HEK293T (cell line): Measurements from ENCODE around the gene ZER1.

Experiments used
- CTCF ChIA-PET: fragments of 350-600 bp; formaldehyde crosslinking; extraction: SDS; loops from one replicate; lab custom pipeline; 2021; ENCODE audit warnings: antibody characterized with exemption, inconsistent platforms; lab: Yijun Ruan, JAX
- POLR2A ChIA-PET: fragments of 350-600 bp; formaldehyde crosslinking; extraction: SDS; loops from one replicate; lab custom pipeline; 2020; ENCODE audit warnings: antibody characterized with exemption, inconsistent platforms; lab: Yijun Ruan, JAX
- DNase-seq: peaks from one replicate; pipeline ENCODE4 v3.0.0; 2012; ENCODE audit warnings: mixed read lengths; ENCODE audit errors: extremely low spot score
- ARNT ChIP-seq: fragments of 450-650 bp; IDR thresholded peaks from 2 replicates; pipeline ENCODE4 v1.6.1; 2017; ENCODE audit warnings: mild to moderate bottlenecking
- BHLHE40 ChIP-seq: fragments of 450-650 bp; IDR thresholded peaks from 2 replicates; pipeline ENCODE4 v1.6.1; 2016; ENCODE audit warnings: mild to moderate bottlenecking, moderate library complexity, borderline replicate concordance
- CTBP1 ChIP-seq: fragments of 450-650 bp; IDR thresholded peaks from 2 replicates; pipeline ENCODE4 v1.6.1; 2016; ENCODE audit warnings: borderline replicate concordance
- ELF4 ChIP-seq: fragments of 450-650 bp; IDR thresholded peaks from 2 replicates; pipeline ENCODE4 v1.6.1; 2017; ENCODE audit warnings: antibody characterized with exemption
- FOXA1 ChIP-seq: fragments of 450-650 bp; IDR thresholded peaks from 2 replicates; pipeline ENCODE4 v1.6.1; 2016; ENCODE audit warnings: mild to moderate bottlenecking
- FOXK2 ChIP-seq: fragments of 450-650 bp; IDR thresholded peaks from 2 replicates; pipeline ENCODE4 v1.6.1; 2016; ENCODE audit warnings: mild to moderate bottlenecking
- FOXM1 ChIP-seq: fragments of 450-650 bp; IDR thresholded peaks from 2 replicates; pipeline ENCODE4 v1.6.1; 2017; ENCODE audit warnings: mild to moderate bottlenecking, borderline replicate concordance
- HDGF ChIP-seq: fragments of 450-650 bp; IDR thresholded peaks from 2 replicates; pipeline ENCODE4 v1.6.1; 2017; ENCODE audit warnings: antibody characterized with exemption, borderline replicate concordance
- L3MBTL2 ChIP-seq: fragments of 450-650 bp; conservative IDR thresholded peaks from 2 replicates; pipeline ENCODE4 v1.6.1; 2016; ENCODE audit warnings: mild to moderate bottlenecking
- LEF1 ChIP-seq: fragments of 450-650 bp; IDR thresholded peaks from 2 replicates; pipeline ENCODE4 v1.6.1; 2017; ENCODE audit warnings: mild to moderate bottlenecking, borderline replicate concordance
- NFRKB ChIP-seq: fragments of 450-650 bp; IDR thresholded peaks from 2 replicates; pipeline ENCODE4 v1.6.1; 2016; ENCODE audit warnings: mild to moderate bottlenecking, moderate library complexity
- SP1 ChIP-seq: fragments of 450-650 bp; IDR thresholded peaks from 2 replicates; pipeline ENCODE4 v1.6.1; 2017
- SUZ12 ChIP-seq: fragments of 450-650 bp; IDR thresholded peaks from 2 replicates; pipeline ENCODE4 v1.6.1; 2016; ENCODE audit warnings: mild to moderate bottlenecking
- TARDBP ChIP-seq: fragments of 450-650 bp; IDR thresholded peaks from 2 replicates; pipeline ENCODE4 v1.6.1; 2016
- ZNF384 ChIP-seq: fragments of 450-650 bp; IDR thresholded peaks from 2 replicates; pipeline ENCODE4 v1.6.1; 2016
- TF ChIP-seq, protein P1 (sequence below): fragments of 450-650 bp; IDR thresholded peaks from 2 replicates; pipeline ENCODE4 v1.6.1; 2016

ZER1 gene

DNA sequence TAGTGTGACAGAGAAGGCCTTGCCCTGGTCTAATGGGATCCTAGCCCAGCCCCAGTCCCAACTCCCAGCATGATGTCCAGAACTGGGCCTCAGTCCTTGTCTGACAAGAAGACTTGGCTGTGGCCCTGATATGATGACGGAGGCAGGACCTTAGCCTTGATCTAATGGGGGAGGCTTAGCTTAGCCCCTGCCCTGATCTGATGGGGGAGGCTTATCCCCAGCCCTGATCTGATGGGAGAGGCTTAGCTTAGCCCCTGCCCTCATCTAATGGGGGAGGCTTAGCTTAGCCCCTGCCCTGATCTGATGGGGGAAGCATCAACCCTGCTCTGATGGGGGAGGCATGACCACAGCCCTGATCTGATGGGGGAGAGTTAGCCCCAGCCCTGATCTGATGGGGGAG is 65.7 kb downstream of the ZER1 start:
- CTCF ChIA-PET: no interaction called here
- POLR2A ChIA-PET: interaction anchor here (1.1 to 1.3 kb wide), 2 partner anchors 18 to 112 kb away, joined by 3 read pairs; partner anchors contain the start of genes ENDOG and ZDHHC12
- no peak for DNase-seq
- TF ChIP-seq FOXK2 (no peak), L3MBTL2 (no peak), SUZ12 (no peak)

DNA sequence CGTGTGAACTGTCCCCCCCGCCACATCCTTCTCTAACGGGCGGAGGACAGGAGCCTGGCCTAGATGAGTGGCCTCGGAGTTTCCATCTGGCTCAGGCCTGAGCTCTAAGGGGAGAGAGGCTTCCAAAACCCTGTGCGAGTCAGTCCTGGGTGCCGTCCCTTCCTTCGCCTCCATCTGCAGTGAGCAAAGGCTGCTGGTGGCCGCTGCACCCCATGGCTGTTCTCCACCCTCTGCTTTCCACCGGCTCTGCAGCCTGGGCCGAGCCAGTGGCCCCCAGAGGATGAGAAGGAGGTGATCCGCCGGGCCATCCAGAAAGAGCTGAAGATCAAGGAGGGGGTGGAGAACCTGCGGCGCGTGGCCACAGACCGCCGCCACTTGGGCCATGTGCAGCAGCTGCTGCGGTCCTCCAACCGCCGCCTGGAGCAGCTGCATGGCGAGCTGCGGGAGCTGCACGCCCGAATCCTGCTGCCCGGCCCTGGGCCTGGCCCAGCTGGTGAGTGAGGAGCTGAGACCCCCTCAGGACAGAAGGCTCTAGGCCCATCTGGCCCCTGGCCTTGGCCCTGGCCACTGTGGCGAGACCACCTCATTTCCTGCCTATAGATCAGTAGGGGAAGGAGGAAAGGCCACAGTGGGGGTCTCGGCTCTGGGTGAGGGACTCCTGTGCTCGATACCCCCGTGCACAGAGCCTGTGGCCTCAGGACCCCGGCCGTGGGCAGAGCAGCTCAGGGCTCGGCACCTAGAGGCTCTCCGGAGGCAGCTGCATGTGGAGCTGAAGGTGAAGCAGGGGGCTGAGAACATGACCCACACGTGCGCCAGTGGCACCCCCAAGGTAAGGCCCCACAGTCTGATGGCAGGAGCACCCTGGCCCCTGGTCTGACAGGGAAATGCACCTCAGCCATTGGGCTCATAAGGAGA is 66.4 kb downstream of the ZER1 start:
- CTCF ChIA-PET: no interaction called here
- POLR2A ChIA-PET: interaction anchor here (1.1 to 1.3 kb wide), 2 partner anchors 18 to 113 kb away, joined by 3 read pairs; partner anchors contain the start of genes ENDOG and ZDHHC12
- DNase-seq: no peak
- TF ChIP-seq SP1: no peak
- no peak for TF ChIP-seq CTBP1
- no peak for TF ChIP-seq ARNT
- TF ChIP-seq, protein P1, sequence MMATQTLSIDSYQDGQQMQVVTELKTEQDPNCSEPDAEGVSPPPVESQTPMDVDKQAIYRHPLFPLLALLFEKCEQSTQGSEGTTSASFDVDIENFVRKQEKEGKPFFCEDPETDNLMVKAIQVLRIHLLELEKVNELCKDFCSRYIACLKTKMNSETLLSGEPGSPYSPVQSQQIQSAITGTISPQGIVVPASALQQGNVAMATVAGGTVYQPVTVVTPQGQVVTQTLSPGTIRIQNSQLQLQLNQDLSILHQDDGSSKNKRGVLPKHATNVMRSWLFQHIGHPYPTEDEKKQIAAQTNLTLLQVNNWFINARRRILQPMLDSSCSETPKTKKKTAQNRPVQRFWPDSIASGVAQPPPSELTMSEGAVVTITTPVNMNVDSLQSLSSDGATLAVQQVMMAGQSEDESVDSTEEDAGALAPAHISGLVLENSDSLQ: no peak
- TF ChIP-seq ELF4: no peak
- no peak for TF ChIP-seq TARDBP
- TF ChIP-seq LEF1: no peak
- TF ChIP-seq HDGF: no peak
- TF ChIP-seq ZNF384: no peak
- TF ChIP-seq L3MBTL2: no peak
- no peak for TF ChIP-seq FOXA1
- no peak for TF ChIP-seq FOXM1
- no peak for TF ChIP-seq FOXK2
- no peak for TF ChIP-seq SUZ12
- TF ChIP-seq NFRKB: no peak
- TF ChIP-seq BHLHE40: no peak

DNA sequence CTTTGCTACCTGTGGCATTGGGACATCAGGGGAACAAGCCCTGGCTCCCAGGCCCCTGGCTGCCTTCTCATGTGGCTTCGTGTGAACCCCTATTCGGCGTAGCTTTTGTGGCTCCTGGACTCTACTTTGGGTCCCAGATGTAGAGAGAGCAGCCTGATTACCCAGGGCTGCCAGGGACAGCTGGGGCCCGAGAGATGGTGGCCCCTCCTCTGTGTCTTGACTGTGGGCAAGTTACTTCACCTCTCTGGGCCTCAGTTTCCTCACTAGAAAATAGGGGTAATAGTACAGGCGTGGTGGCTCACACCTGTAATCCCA is 67.4 kb downstream of the ZER1 start:
- ChIA-PET CTCF (interaction anchor here (1.5 kb wide), 1 partner anchor 19 kb away, joined by 3 read pairs; the partner anchor contains the start of gene ZDHHC12), POLR2A (interaction anchor here (1.1 to 1.5 kb wide), 3 partner anchors 15 to 20 kb away, joined by 3 to 5 read pairs (median 3); partner anchors contain the start of genes SET and ZDHHC12)
- DNase-seq: no peak
- TF ChIP-seq BHLHE40: no peak
- TF ChIP-seq FOXM1: no peak
- TF ChIP-seq NFRKB: no peak

DNA sequence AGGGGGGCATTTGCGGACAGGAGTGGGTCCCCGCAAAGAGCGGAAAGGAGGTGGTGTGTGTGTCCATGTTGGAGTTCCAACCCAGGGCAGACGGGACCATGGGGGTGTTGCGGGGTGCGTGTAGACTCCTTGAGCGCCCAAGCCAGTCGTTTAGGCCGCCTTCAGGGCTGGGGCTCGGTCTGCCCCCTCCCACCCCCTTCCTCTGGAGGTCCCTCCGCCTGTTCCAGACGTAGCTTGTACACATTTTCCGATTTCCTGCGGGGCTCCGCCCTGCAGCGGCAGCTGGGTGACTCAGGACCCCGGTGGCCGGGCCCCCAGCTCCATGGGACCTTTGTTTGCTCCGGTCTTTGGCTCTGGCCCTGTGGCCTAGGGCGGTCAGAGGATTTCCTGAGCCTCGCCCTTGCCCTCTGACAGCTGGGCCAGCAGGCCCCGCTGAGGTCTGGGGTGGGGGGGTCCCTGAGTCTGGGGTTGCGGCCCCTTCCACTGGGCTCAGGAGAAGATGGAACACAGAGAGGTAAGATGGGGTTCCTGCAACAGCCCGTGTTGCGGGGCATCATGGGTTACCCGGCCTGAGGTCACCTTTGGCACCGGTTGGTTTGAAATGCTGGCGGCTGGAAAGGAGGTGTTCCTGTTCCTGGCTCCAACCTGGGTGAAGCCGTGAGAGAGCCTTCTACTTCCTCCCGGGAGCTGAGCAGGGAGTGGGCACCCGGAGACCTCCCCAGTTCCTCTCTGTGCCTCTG is 67.9 kb downstream of the ZER1 start:
- CTCF ChIA-PET: interaction anchor here (0.6 to 1.5 kb wide), 2 partner anchors 14 to 20 kb away, joined by 3 to 4 read pairs; partner anchors contain the start of gene ZDHHC12
- POLR2A ChIA-PET: interaction anchor here (1.1 to 1.5 kb wide), 3 partner anchors 14 to 20 kb away, joined by 3 to 5 read pairs (median 3); partner anchors contain the start of genes SET and ZDHHC12
- DNase-seq: no peak
- no peak for TF ChIP-seq ZNF384
- TF ChIP-seq FOXM1: no peak
- TF ChIP-seq SUZ12: no peak
- no peak for TF ChIP-seq SP1
- TF ChIP-seq, protein P1: no peak
- no peak for TF ChIP-seq ARNT
- TF ChIP-seq TARDBP: no peak
- no peak for TF ChIP-seq HDGF
- TF ChIP-seq CTBP1: no peak
- no peak for TF ChIP-seq FOXK2
- TF ChIP-seq BHLHE40: no peak
- no peak for TF ChIP-seq ELF4
- TF ChIP-seq FOXA1: no peak
- TF ChIP-seq NFRKB: no peak

DNA sequence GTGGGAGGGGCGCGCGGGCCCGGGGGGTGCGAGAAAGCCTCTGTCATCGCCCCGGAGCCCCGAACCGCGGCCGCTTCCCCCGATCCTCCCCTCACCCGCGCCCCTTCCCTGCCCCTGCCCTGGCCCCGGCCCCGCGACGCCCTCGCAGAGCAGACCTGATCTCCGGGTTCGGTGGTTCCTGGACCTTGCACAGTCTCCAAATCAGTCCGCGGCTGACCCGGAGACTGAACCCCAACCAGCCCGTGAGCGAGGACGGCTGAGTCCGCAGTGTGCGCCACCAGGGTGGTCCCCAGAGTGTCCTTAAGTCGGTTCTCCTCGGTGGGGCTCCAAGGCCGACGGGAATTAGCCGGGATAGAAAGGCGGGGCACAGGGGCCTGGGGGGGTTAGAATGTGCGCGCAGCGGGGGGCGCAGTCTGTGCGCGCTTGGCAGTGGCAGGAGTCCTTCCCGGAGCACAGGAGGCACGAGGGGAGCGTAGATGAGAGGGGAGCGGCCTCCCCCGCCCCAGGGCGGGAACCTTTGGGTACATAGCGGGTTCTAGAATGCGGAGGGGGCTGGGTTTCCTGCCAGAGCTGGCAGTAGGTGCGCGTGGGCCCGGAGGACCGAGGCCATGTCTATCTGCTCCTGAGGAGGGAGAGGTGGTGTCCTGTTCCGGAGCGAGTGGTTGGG is 68.6 kb downstream of the ZER1 start:
- POLR2A ChIA-PET: interaction anchor here (1.1 to 1.5 kb wide), 3 partner anchors 14 to 21 kb away, joined by 3 to 5 read pairs (median 3); partner anchors contain the start of genes SET and ZDHHC12
- CTCF ChIA-PET: interaction anchor here (0.6 to 1.5 kb wide), 2 partner anchors 14 to 21 kb away, joined by 3 to 4 read pairs; partner anchors contain the start of gene ZDHHC12
- peak; percentile 58 for DNase-seq
- TF ChIP-seq L3MBTL2 (peak; percentile 68), ARNT (no peak)

DNA sequence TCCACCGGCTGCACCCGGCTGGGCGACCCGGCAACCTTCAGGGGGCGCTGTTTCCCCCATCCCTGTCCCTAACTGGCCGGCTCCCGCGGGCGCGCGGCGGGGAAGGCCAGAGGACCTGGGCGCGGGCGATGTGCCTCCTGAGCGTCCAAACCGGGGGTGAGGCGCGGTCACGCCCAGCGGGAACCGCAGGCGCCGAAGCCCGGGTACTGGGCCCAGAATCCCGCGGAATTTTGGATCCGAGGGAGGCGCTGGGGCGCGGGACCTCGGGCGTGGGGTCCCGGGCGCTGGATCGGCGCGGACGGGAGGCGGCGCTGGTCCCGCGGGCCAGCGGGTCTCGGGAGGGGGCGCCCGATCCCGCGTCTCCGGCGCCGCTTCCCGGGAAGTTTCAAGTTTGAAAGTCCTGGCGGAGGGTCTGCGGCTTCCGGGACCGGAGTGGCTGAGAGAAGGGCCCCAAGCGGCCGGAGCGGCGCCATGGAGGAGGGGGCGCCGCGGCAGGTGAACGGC is 69.2 kb downstream of the ZER1 start, which contains the start of gene PKN3:
Gene PKN3 (plus strand): TSS at position 59 of the 504 bp plus-strand sequence. CDS start 413 bp downstream, at position 472.
- no peak for TF ChIP-seq SUZ12
- no peak for TF ChIP-seq NFRKB
- TF ChIP-seq FOXK2: no peak
- TF ChIP-seq ELF4: no peak
- TF ChIP-seq L3MBTL2: no peak
- no peak for TF ChIP-seq LEF1
- no peak for TF ChIP-seq CTBP1
- TF ChIP-seq, protein P1: no peak
- TF ChIP-seq SP1: no peak
- peak; percentile 94 for DNase-seq
- CTCF ChIA-PET: interaction anchor here (0.6 to 1.0 kb wide), 9 partner anchors 9 to 172 kb away, joined by 3 to 9 read pairs (median 4); partner anchors contain the start of genes ENDOG, SET and ZDHHC12
- POLR2A ChIA-PET: interaction anchor here (1.0 kb wide), 3 partner anchors 18 to 45 kb away, joined by 4 read pairs; partner anchors contain the start of gene ZDHHC12
